ENCODE measurements around the gene AFAP1L2. TPM values are rescaled to one million over a fixed set of nuclear protein-coding genes. Genes with fewer than 3 reads are reported as not detected.

AFAP1L2 gene
- total and polyA plus RNA-seq, 2 donors (not counting 1 experiment from before 2014, with no cell fraction given): 4.7 to 4.9 TPM

DNA sequence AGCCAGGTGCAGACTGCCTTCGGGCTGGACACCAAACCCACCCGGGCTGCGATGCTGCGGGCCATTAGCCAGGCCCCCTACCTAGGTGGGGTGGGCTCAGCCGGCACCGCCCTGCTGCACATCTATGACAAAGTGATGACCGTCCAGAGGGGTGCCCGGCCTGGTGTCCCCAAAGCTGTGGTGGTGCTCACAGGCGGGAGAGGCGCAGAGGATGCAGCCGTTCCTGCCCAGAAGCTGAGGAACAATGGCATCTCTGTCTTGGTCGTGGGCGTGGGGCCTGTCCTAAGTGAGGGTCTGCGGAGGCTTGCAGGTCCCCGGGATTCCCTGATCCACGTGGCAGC is 115.2 kb downstream of the AFAP1L2 start:
- no peaks in the 10 kb centered on the region for H4K20me1 ChIP-seq (ENCODE audit: control insufficient read depth, insufficient read depth, low read length, poor library complexity, severe bottlenecking)
- H3K9me3 ChIP-seq (ENCODE audit: control extremely low read depth in 1 of 3, control insufficient read depth in 2 of 3, insufficient read depth in 1 of 3, low read length in 2 of 3): peaks cover 0 to 4% (median 0%) of the 10 kb centered on the region in 3 donors
- 98% methylated on average over 16 of the region's 16 CpGs for WGBS (ENCODE audit: insufficient coverage)
- Mint-ChIP-seq H3K27ac (no peak overlapping the region), H3K27me3 (no peaks in the 10 kb centered on the region), H3K4me3 (no peak overlapping the region), H3K9me3 (ENCODE audit: insufficient read depth) (no peaks in the 10 kb centered on the region), H3K4me1 (no peaks in the 10 kb centered on the region)
- TF ChIP-seq CTCF (IDR thresholded peaks at IDR 0.05): no peak
- TF ChIP-seq EZH2 (IDR thresholded peaks at IDR 0.05; ENCODE audit: borderline replicate concordance, insufficient read depth, low read depth, low read length, poor library complexity, severe bottlenecking): no peak
- H2AFZ ChIP-seq (ENCODE audit: insufficient read depth, low read depth, low read length, poor library complexity, severe bottlenecking): no peak overlapping the region
- ATAC-seq (ENCODE audit: low read depth) (no peak), DNase-seq (no peak)
- H3K4me3 ChIP-seq (ENCODE audit: control extremely low read depth in 1 of 5, extremely low read depth in 1 of 5, insufficient read depth in 1 of 5, low read depth in 2 of 5, low read length in 4 of 5): no peak overlapping the region
- intact Hi-C loops (cut with micrococcal nuclease): no loop called here
- H3K9ac ChIP-seq (ENCODE audit: low read length): no peak overlapping the region
- H3K4me1 ChIP-seq (ENCODE audit: control insufficient read depth in 2 of 2, insufficient read depth in 2 of 2, low read length in 2 of 2): no peaks in the 10 kb centered on the region
- POLR2A ChIA-PET: no interaction called here
- no peak overlapping the region for H3K4me2 ChIP-seq (replicated peaks; ENCODE audit: low read depth, low read length, poor library complexity, severe bottlenecking)
- no peaks in the 10 kb centered on the region for H3K27me3 ChIP-seq (replicated peaks in 1 of 4; ENCODE audit: control extremely low read depth in 1 of 4, control insufficient read depth in 3 of 4, insufficient read depth in 4 of 4, low read length in 3 of 4)
- no peaks in the 10 kb centered on the region for H3K36me3 ChIP-seq (replicated peaks in 1 of 2; ENCODE audit: control extremely low read depth in 1 of 2, control insufficient read depth in 1 of 2, extremely low read depth in 1 of 2, insufficient read depth in 2 of 2, low read length in 1 of 2)
- H3K27ac ChIP-seq (ENCODE audit: low read length in 2 of 2): no peak overlapping the region
- no peaks in the 10 kb centered on the region for H3K79me2 ChIP-seq (ENCODE audit: control insufficient read depth, insufficient read depth, low read length)
- CTCF ChIA-PET: no interaction called here

GRCh38 chr10:114288424-114289095 is 115.7 kb downstream of the AFAP1L2 start:
- H3K36me3 ChIP-seq (replicated peaks in 1 of 2; ENCODE audit: control extremely low read depth in 1 of 2, control insufficient read depth in 1 of 2, extremely low read depth in 1 of 2, insufficient read depth in 2 of 2, low read length in 1 of 2): no peaks in the 10 kb centered on the region
- WGBS (ENCODE audit: insufficient coverage): 83% methylated on average over 10 of the region's 11 CpGs
- no peaks in the 10 kb centered on the region for H3K79me2 ChIP-seq (ENCODE audit: control insufficient read depth, insufficient read depth, low read length)
- POLR2A ChIA-PET: no interaction called here
- no peaks in the 10 kb centered on the region for H3K4me1 ChIP-seq (ENCODE audit: control insufficient read depth in 2 of 2, insufficient read depth in 2 of 2, low read length in 2 of 2)
- CTCF ChIA-PET: interaction anchor here (1.1 kb wide), 1 partner anchor 15 kb away, joined by 3 read pairs; no protein-coding TSS in a partner anchor
- Mint-ChIP-seq H3K27ac (no peak overlapping the region), H3K4me1 (no peaks in the 10 kb centered on the region), H3K9me3 (ENCODE audit: insufficient read depth) (no peaks in the 10 kb centered on the region), H3K27me3 (no peaks in the 10 kb centered on the region), H3K4me3 (no peak overlapping the region)
- no peak overlapping the region for H2AFZ ChIP-seq (ENCODE audit: insufficient read depth, low read depth, low read length, poor library complexity, severe bottlenecking)
- no peak overlapping the region for H3K4me2 ChIP-seq (replicated peaks; ENCODE audit: low read depth, low read length, poor library complexity, severe bottlenecking)
- no peak overlapping the region for H3K27ac ChIP-seq (ENCODE audit: low read length in 2 of 2)
- no peak for DNase-seq
- H3K4me3 ChIP-seq (ENCODE audit: control extremely low read depth in 1 of 5, extremely low read depth in 1 of 5, insufficient read depth in 1 of 5, low read depth in 2 of 5, low read length in 4 of 5): no peak overlapping the region
- no peak for ATAC-seq (ENCODE audit: low read depth)
- no peak overlapping the region for H3K9ac ChIP-seq (ENCODE audit: low read length)
- TF ChIP-seq CTCF (IDR thresholded peaks at IDR 0.05) (no peak), EZH2 (IDR thresholded peaks at IDR 0.05; ENCODE audit: borderline replicate concordance, insufficient read depth, low read depth, low read length, poor library complexity, severe bottlenecking) (no peak)
- H3K27me3 ChIP-seq (replicated peaks in 1 of 4; ENCODE audit: control extremely low read depth in 1 of 4, control insufficient read depth in 3 of 4, insufficient read depth in 4 of 4, low read length in 3 of 4): no peaks in the 10 kb centered on the region
- no peaks in the 10 kb centered on the region for H4K20me1 ChIP-seq (ENCODE audit: control insufficient read depth, insufficient read depth, low read length, poor library complexity, severe bottlenecking)
- intact Hi-C loops (cut with micrococcal nuclease): no loop called here
- peaks cover 0 to 4% (median 0%) of the 10 kb centered on the region in 3 donors for H3K9me3 ChIP-seq (ENCODE audit: control extremely low read depth in 1 of 3, control insufficient read depth in 2 of 3, insufficient read depth in 1 of 3, low read length in 2 of 3)
